DMS53 treated with DMSO at 0.1 percent for 48 hours (cell line): Measurements from ENCODE around the gene SERPINA6.
"Not testable (repeated sequence)": the region's sequence is repeated elsewhere in the genome, so short reads cannot be mapped to it uniquely, and the experiment has no call there.

Experiments
- DNase-seq: peaks from one replicate; lab custom pipeline; 2025; ENCODE audit not compliant: unreplicated experiment; lab: John Stamatoyannopoulos, UW

SERPINA6 gene, protein sequence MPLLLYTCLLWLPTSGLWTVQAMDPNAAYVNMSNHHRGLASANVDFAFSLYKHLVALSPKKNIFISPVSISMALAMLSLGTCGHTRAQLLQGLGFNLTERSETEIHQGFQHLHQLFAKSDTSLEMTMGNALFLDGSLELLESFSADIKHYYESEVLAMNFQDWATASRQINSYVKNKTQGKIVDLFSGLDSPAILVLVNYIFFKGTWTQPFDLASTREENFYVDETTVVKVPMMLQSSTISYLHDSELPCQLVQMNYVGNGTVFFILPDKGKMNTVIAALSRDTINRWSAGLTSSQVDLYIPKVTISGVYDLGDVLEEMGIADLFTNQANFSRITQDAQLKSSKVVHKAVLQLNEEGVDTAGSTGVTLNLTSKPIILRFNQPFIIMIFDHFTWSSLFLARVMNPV

DNA sequence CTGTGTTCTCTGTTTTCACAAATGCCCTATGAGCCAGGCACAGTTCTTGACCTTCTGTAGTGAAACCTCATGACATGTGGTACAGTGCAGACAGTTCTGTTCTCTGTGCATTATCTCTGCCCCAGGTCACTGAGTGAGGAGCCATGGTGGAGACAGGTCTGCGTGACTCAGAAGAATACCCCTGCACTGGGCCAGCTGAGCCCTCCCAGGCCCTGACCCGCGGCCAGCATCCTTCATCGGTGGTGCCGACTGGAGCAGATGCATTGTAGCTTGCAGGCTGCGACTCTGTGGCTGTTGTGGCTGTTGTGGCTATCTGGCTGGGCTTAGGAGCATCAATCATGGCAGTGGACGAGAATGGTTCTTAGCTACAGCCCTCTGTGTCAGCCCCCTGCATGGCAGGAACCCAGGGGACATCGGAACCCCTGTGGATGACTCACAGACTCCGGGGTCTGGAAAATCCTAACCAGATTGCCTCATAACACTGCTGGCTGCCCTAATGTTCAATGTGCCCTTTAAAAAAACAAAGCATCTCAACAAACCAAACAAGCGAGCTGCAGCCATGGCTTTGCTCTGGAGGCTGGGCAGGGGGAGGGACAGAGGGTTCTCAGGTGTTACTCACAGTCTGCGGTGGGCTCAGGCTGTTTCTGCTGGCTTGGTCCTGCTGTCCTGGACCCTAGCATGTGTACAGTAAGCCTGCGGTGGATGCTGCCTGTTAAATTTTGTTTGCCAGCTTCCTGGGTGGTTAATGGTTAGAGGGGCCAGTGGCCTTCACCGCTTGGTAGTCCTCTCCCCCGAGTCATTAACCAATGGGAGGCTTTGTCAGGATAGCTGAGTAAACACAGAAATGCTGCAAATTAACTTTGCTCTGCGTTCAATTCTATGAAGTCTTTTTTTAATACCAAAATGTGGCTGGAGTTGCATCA, at the start of gene SERPINA6:
TSS of gene SERPINA6 (minus strand) at position 689 of the 923 bp plus-strand sequence. CDS start 8,688 bp downstream, outside the sequence.
- DNase-seq, result peak; percentile 12

DNA sequence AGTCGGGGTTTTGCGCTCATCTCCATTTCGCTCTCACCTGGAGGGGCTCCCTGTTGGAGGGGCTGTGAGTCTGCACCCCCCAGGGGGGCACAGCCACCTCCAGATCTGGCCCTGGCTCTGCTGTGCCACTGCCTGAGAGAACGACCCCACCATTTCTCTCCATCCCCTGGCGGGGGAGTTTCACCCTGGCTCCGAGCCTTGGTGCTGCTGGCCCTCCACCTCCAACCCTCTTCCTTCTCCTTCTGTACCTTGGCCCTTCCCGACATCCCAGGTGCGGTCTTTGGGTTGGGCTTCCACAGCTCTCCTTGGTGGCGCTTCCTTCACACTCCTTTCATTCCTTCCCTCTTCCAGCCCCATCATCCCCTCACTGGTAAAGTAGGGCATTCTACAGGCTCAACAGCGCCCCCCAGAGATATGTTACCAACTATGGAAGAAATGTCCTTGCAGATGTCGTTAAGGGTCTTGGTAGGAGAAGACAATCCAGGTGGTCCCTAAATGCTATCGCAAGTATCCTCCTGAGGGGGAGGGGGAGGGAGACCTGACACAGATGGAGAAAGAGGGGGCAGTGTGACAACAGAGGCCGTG, 49.0 kb upstream of the SERPINA6 start:
- DNase-seq, result no peak

DNA sequence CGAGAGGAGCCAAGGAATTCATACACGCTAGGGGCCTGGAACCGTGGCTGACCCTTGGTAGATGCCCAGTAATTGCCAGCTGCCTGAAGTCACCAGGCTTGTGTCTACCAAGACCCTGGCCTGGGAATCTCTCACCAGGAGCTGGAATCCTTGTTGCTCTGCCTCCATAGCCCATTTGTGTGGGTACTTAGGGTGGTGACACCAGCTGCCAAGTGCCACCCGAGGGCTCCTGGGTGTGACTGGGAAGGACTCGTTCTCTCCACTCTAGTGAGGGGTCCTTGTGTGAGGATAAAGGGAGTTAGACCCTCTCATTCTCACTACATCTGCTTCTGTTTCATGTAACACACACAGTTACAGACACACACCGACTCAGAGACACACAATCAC, 47.4 kb upstream of the SERPINA6 start:
- DNase-seq, result no peak

DNA sequence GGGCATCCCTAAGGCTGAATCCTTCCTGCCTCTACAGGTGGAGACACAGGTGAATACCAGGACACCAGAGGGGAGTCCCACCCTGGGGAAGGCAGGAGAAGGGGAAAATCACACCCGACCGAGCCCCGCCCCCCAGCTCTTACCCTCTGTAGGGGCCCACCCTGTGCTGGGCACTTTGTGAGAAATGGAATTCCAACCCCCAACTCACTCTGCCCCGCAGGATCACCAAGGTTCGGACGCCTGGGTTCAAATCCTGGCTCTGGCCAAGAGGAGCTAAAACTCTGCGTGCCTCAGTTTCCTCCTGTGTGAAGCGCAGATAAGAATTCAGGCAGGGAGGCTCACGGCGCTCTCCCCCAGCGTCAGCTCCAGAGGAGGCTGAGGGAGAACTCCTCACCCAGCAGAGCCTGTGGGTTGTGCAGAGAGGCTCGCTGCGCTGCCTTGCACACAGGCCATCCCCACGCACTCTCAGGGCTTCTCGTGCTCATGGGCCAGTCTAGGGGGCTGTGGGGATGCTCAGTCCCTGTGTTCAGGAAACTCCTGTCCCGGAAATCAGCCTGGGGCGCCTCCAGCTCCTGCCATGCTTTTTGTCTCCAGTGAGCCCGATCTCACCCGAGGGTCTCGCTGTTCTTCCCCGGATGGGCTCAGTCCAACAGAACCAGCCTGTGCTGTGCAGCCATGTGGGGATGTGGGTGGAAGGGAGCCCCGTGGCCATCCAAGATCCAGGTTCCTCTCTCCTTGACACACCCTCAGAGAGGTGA, 46.8 kb upstream of the SERPINA6 start:
- not testable (repeated sequence) for DNase-seq

DNA sequence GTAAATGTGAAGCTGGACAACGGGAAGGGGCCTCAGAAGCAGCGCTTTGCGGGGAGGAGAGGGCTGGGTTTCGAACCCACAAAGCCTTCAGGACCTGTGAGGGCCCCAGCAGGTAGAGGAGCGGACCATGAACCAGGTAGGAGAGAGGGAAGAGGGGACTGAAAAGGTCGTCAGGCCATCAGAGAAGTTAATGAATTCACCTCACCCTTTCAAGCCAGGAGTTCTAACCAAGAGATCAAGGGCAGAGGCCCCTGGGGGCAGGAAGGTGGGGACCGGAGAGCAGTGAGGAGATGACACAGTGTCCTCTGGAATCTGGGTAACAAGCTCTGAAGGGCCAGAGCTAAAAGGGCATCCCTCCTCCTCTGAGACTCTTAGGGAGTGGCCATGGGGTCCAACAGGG, 45.8 kb upstream of the SERPINA6 start:
- DNase-seq, result no peak

DNA sequence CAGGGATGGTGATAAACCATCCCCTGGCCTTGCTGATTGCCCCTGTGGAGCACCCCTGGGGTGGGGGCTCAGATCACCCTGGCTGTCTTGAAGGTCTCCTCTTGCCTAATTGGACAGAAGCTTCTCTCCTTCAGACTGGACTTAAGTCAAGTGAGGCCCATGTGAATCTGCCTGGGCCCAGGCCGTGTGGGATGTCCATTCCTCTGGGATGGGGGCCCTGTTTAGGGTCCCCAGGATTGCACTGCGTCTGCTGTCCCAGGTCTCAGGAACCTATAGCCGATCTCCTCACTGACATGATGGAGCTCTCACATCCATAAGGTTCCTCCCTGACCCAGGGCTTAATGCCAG, 45.1 kb upstream of the SERPINA6 start:
- no peak for DNase-seq

DNA sequence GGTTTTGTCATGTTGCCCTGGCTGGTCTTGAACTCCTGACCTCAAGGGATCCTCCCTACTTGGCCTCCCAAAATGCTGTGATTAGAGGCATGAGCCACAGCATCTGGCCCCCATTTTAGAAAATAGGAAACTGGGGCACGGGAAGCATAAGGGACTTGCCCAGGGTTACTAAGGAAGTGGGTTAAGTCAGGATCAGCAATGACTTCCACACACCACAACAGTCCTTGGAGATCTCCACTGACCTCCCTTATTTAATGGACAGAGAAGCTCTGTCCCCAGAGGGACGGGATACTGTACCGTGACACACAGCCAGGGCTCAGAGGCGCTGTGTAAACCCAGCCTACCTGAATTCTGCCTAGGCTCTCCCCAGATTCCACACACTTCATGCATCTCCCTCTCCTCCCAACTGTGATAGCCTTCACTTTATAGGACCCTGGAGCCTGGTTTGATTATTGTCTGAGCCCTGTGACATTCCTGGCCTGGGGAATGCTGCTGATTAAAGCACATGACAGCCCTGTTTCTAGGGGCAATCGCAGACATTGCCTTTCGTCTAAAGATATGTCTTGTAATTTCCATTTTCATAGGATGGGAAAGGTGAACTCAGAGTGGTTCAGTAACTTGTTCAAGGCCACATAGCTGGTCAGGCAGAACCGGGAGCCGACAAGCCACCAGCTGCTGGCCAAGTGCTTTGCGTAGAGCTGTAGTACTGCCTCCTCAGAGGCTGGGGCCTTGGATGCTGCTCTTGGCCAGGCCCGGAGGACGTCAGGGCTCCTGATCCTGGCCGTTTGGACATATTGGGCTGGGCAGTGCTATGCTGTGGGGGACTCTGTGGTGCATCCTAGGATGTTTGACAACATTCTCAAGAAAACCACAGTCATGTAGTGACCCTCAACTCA, 44.5 kb upstream of the SERPINA6 start:
- DNase-seq, result no peak

DNA sequence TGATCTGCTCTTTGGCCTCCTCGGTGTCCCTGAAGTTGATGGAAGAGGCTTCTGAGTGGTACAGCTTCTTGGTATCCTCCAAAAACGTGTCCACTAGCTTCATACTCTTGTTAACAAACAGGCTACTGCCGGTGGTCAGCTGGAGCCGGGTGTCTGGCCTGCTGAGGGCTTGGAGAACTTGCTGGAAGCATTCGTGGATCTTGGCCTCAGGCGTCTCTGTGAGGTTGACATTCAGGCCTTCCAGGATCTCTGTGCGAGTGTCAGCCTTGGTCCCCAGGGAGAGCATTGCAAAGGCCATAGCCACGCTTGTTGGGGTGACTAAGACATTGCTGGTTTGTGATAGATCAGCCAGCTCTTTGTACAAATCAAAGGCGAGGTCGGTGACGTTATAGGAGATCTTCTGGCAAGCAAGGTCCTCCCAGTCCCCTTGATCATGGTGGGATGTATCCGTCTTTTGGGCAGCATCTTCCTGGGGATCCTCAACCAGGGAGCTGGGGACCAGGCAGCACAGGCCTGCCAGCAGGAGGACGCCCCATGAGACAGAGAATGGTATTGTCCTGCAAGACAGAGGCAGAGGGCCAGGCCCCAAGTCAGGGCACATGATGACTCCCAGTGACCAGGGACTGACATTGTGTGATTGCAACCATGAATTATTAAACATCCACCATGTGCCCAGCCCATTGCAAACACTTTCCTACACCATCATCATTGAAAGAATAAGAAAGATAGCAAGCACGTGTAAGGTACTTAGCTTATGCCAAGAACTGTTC, 43.2 kb upstream of the SERPINA6 start, which contains the start of gene SERPINA2:
TSS of gene SERPINA2 (minus strand) at position 553 of the 770 bp plus-strand sequence.
- DNase-seq, result no peak

DNA sequence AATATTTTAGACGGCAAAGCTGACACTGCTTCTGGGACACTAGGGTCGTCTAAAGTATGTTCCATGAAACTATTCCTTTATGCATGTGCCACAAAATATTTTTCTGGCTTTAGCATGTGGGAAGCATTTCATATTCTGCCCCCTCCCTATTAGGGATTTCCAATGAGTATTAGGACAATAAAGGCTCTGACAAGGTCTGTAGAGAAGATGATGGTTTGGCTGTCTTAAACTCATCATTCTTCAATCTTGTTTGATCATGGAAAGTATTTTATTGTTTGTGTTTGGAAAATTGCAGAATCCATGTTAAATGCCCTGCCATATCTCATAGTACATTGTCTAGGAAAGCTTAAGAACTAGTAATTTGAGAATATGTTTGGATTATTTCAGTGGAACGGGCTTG, 42.5 kb upstream of the SERPINA6 start:
- no peak for DNase-seq

DNA sequence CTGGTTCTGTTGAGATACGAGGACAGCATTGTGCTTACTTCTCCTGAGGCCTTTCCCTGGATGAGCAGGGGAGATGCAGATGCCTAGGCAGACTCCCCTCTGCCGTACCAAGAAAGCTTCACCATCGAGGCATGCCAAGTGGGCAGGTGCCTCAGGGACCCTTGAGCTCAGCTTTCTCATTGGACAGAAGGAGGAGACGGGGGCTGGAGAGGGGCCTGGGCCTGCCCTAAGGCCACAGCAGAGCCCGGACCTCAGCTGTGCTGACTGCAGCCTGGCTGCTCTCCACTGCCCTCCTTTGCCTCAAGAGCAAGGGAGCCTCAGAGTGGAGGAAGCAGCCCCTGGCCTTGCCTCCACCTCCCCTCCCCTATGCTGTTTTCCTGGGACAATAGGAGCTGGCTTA, 41.8 kb upstream of the SERPINA6 start:
- no peak for DNase-seq

DNA sequence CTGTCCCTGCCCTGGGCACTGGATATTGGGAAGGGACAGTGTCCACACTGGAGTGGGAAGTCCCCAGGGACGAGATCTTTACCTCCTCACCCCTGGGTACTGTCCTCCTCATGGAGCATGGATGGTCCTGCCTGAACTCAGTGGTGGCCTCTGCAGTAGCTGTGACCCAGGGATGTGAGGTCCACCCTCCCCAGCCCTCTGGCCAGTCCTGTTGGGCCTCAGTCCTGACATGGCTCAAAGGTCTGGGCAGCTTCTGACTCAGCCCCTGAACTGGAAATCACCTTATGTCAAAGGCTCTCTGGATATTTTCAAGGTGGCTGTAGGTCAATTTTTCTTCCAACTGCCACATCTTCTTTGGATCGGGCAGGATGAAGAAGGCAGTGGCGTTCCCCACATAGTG, 40.9 kb upstream of the SERPINA6 start:
- no peak for DNase-seq

DNA sequence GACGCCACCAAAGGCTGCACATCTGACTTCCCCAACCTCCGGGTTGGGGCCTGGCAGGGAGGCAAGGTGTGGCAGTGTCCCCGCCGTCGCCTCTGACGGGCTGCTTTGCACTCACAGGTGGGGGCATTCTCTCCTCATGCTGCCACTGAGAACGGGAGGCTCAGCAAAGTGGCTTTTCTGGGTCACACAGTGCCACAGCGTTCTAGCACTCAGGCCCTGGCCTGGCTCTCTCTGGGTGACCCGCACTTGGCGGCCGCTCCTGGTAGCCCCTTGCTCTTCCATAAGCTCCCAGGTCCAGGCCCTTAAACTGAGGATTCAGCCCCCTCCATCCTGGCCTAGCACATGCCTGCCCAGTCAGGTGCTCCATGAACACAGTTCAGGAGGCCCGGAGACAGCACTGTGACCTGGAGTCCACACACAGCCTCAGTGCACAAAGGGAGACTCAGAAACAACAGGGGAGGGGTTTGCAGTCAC, 40.1 kb upstream of the SERPINA6 start:
- no peak for DNase-seq

DNA sequence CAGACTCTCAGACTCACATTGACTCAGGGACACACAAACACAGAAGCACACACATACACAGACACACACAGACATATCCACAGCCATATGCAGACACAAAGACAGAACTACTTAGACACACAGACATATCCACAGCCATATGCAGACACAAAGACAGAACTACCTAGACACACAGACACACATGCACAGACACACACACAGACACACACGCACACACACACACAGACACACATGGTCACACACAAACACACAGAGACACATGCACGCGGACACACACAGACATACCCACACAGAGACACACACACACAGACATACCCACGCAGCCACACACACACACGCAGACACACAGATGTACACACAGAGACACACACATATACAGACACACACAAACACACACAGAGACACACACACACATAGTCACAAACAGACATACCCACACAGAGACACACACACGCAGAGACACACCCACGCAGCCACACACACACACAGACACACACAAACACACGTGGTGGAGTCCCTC, 39.5 kb upstream of the SERPINA6 start:
- no peak for DNase-seq

DNA sequence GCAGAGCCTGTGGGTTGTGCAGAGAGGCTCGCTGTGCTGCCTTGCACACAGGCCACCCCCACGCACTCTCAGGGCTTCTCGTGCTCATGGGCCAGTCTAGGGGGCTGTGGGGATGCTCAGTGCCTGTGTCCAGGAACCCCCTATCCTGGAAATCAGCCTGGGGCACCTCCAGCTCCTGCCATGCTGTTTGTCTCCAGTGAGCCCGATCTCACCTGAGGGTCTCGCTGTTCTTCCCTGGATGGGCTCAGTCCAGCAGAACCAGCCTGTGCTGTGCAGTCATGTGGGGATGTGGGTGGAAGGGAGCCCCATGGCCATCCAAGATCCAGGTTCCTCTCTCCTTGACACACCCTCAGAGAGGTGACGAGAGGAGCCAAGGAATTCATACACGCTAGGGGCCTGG, 38.5 kb upstream of the SERPINA6 start:
- DNase-seq, result no peak

DNA sequence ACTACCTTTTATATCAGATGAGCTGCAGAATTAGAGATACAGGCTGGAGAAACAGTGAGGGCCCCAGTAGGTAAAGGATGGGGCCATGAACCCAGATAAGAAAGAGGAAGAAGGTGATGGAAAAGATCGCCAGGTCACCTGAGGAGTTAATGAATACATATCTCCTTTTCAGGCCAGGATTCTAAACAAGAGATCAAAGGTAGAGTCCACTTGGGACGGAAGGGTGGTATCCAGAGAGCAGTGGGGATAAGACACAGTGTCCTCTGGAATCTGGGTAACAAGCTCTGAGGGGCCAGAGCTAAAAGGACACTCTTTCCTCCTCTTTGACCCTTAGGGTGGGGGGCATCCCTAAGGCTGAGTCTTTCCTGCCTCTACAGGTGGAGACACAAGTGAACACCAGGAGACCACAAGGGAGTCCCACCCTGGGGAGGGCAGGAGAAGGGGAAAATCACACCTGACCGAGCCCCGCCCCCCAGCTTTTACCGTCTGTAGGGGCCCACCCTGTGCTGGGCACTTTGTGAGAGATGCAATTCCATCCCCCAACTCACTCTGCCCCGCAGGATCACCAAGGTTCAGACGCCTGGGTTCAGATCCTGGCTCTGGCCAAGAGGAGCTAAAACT, 37.9 kb upstream of the SERPINA6 start:
- no peak for DNase-seq

DNA sequence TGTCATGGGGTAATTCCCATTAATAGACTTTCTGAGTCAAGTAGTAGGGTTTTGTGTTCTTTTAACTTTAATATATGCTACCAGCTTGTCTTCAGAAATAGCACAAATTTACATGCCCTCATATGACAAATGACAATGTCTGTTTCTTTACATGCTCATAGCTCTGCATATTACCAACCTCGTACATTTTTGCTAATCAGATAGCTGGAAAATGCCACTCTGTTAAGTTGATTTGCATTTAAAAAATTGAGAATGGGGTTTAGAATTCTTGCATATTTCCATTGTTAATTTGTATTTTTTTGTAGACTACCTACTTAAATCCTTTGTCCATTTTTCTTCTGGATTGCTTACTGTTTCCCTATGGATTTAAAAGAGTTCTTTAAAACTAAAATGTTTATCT, 34.0 kb upstream of the SERPINA6 start:
- no peak for DNase-seq

DNA sequence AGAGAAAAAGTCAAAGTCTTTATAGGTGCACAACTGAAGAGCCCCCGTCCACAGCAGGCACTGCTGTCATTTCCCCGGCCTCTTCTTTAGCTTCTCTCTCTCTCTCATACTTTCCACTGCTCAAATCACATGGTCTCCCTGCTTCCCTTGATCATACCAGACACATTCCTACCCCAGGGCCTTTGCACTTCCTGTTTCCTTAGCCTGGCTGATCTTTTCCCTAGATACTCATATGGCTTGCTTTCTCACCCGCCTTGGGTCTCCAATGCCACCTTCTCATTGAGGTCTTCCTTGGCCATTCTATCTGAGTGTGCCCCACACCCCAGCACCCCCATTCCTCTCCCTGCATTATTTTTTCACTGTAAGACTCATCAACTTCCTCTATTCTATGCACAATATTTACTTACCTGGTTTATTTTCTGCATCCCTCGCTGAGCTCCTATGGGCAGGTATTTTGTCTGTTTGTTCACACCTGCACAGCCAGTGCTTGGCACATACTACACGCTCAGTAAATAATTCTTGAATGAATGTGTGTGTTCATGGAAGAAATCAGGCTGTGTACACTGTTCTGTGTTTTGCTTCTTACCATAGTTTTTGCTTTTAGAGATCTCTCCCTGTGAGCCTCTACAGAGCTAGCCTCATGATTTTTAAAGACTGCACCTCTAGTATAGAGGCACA, 33.4 kb upstream of the SERPINA6 start:
- DNase-seq, result no peak
